ENCODE results near the gene UHMK1. TPM values are rescaled to one million over a fixed set of nuclear protein-coding genes. Genes with fewer than 3 reads are reported as not detected.

Gene UHMK1
- total RNA-seq, 2 donors from 2014 or later, result 19.2 to 26.0 TPM

DNA sequence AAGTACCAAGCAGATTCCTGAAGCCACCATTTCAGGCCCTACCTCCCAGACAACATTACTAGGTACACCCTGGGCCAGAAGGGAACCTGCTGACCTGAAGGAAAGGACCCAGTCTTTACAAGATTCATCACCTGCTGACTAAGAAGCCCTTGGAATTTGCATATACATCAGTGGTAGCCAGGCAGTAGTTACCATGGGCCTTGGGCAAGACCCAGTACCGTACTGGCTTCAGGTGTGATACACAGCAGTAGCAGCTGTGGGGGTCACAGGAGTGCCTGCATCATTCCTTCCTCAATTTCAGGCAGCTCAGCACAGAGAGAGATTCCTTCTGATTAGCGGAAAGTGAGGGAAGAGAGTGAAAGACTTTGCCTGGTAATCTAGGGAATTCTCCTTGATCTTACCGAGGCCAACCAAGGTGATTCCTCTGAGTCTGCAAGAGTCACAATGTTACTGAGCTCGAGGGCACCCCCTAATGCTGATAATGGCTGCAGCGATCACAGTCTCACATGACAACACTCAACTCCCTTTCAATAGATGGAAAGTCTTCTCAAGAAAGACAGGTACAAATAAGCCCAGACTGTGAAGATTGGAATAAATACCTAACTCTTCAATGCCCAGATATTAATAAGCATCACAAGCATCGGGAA lies 22.0 kb upstream of the UHMK1 start:
- peaks cover 6% of the 10 kb centered on the region for H3K4me1 Mint-ChIP-seq

DNA sequence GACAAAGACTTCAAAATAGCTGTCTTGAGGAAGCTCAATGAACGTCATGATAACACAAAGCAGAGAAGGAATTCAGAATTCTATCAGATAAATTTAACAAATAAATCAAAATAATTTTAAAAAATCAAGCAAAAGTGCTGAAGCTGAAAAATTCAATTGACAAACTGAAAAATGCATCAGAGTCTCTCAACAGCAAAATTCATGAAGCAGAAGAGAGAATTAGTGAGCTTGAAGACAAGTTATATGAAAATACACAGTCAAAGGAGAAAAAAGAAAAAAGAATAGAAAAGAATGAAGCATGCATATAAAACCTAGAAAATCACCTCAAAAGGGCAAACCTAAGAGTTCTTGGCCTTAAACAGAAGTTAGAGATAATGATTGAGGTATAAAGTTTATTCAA lies 21.0 kb upstream of the UHMK1 start:
- no peak overlapping the region for H3K4me3 Mint-ChIP-seq
- Histone ChIP-seq H3K4me1 (ENCODE audit: control insufficient read depth, insufficient read depth, low read length) (no peaks in the 10 kb centered on the region), H3K4me3 (ENCODE audit: low read length) (no peak overlapping the region), H3K27ac (ENCODE audit: low read depth, low read length) (no peak overlapping the region), H3K36me3 (ENCODE audit: control insufficient read depth, insufficient read depth, low read length) (no peaks in the 10 kb centered on the region), H3K27me3 (ENCODE audit: control insufficient read depth, insufficient read depth, low read length, poor library complexity, severe bottlenecking) (no peaks in the 10 kb centered on the region), H3K9me3 (ENCODE audit: control insufficient read depth, low read length) (no peaks in the 10 kb centered on the region), H3K9ac (ENCODE audit: extremely low read depth, low read length, poor library complexity, severe bottlenecking) (no peak overlapping the region)
- H3K4me1 Mint-ChIP-seq, result peaks cover 2% of the 10 kb centered on the region
- no peak for DNase-seq
- peaks cover 1% of the 10 kb centered on the region for H3K36me3 Mint-ChIP-seq (ENCODE audit: low read depth)
- WGBS, 2 experiments (ENCODE audit: insufficient coverage in 1 of 2, insufficient read length in 1 of 2), result 85% methylated on average over 1 of the region's 1 CpG; no CpG with 5 or more reads in 1 of the 2 experiments
- no peak for TF ChIP-seq CTCF (conservative IDR thresholded peaks at IDR 0.05)
- H3K27ac Mint-ChIP-seq, result no peak overlapping the region
- H3K27me3 Mint-ChIP-seq (ENCODE audit: insufficient read depth), result peaks cover 3% of the 10 kb centered on the region
- peaks cover 2% of the 10 kb centered on the region for H3K9me3 Mint-ChIP-seq

More for the DNA sequence above, 22.0 kb upstream of the UHMK1 start:
- Mint-ChIP-seq H3K4me3 (no peak overlapping the region), H3K9me3 (peaks cover 2% of the 10 kb centered on the region), H3K27me3 (ENCODE audit: insufficient read depth) (peaks cover 3% of the 10 kb centered on the region), H3K36me3 (ENCODE audit: low read depth) (peaks cover 1% of the 10 kb centered on the region), H3K27ac (no peak overlapping the region)
- peak; percentile 70 for TF ChIP-seq CTCF (conservative IDR thresholded peaks at IDR 0.05)
- Histone ChIP-seq H3K9me3 (ENCODE audit: control insufficient read depth, low read length) (no peaks in the 10 kb centered on the region), H3K4me1 (ENCODE audit: control insufficient read depth, insufficient read depth, low read length) (no peaks in the 10 kb centered on the region), H3K9ac (ENCODE audit: extremely low read depth, low read length, poor library complexity, severe bottlenecking) (no peak overlapping the region), H3K27ac (ENCODE audit: low read depth, low read length) (no peak overlapping the region), H3K27me3 (ENCODE audit: control insufficient read depth, insufficient read depth, low read length, poor library complexity, severe bottlenecking) (no peaks in the 10 kb centered on the region), H3K36me3 (ENCODE audit: control insufficient read depth, insufficient read depth, low read length) (no peaks in the 10 kb centered on the region), H3K4me3 (ENCODE audit: low read length) (no peak overlapping the region)
- 67 to 78% methylated on average over 3 to 6 of the region's 6 CpGs for WGBS, 2 experiments (ENCODE audit: insufficient coverage in 1 of 2, insufficient read length in 1 of 2)
- DNase-seq, result peak; percentile 82

GRCh38 chr1:162485236-162485635 lies 12.4 kb upstream of the UHMK1 start:
- Mint-ChIP-seq H3K36me3 (ENCODE audit: low read depth) (no peaks in the 10 kb centered on the region), H3K4me3 (no peak overlapping the region), H3K27ac (no peak overlapping the region), H3K9me3 (peaks cover 2% of the 10 kb centered on the region), H3K4me1 (no peaks in the 10 kb centered on the region), H3K27me3 (ENCODE audit: insufficient read depth) (peaks cover 10% of the 10 kb centered on the region)
- Histone ChIP-seq H3K27ac (ENCODE audit: low read depth, low read length) (no peak overlapping the region), H3K27me3 (ENCODE audit: control insufficient read depth, insufficient read depth, low read length, poor library complexity, severe bottlenecking) (no peaks in the 10 kb centered on the region), H3K4me3 (ENCODE audit: low read length) (no peak overlapping the region), H3K36me3 (ENCODE audit: control insufficient read depth, insufficient read depth, low read length) (no peaks in the 10 kb centered on the region), H3K4me1 (ENCODE audit: control insufficient read depth, insufficient read depth, low read length) (no peaks in the 10 kb centered on the region), H3K9me3 (ENCODE audit: control insufficient read depth, low read length) (no peaks in the 10 kb centered on the region), H3K9ac (ENCODE audit: extremely low read depth, low read length, poor library complexity, severe bottlenecking) (no peak overlapping the region)
- no peak for DNase-seq
- no peak for TF ChIP-seq CTCF (conservative IDR thresholded peaks at IDR 0.05)
